ENCODE results near the gene IL32. TPM values are rescaled to one million over a fixed set of nuclear protein-coding genes. Genes with fewer than 3 reads are reported as not detected.

IL32 gene
- polyA plus RNA-seq, 1 donor from 2014 or later, result not detected

GRCh38 chr16:3073448-3073847 lies 8.0 kb downstream of the IL32 start:
- H3K9me2 ChIP-seq (ENCODE audit: insufficient read depth, low read length), result no peaks in the 10 kb centered on the region
- H3K79me2 ChIP-seq (replicated peaks; ENCODE audit: insufficient read depth, low read length), result no peaks in the 10 kb centered on the region
- no peak overlapping the region for H3K27ac ChIP-seq (ENCODE audit: low read length)
- H3K36me3 ChIP-seq (ENCODE audit: insufficient read depth, low read length), result no peaks in the 10 kb centered on the region
- no peaks in the 10 kb centered on the region for H3F3A ChIP-seq (ENCODE audit: insufficient read depth, low read length, poor library complexity, severe bottlenecking)
- H3K9me3 ChIP-seq (ENCODE audit: low read length), result no peaks in the 10 kb centered on the region
- H4K20me1 ChIP-seq (ENCODE audit: insufficient read depth), result no peaks in the 10 kb centered on the region
- no peaks in the 10 kb centered on the region for H3K27me3 ChIP-seq (ENCODE audit: insufficient read depth, low read depth, low read length)
- TF ChIP-seq RAD21 (conservative IDR thresholded peaks at IDR 0.05) (no peak), CTCF (IDR thresholded peaks at IDR 0.05; ENCODE audit: poor library complexity, severe bottlenecking) (no peak), EP300 (conservative IDR thresholded peaks at IDR 0.05; ENCODE audit: poor library complexity, severe bottlenecking) (no peak)
- H2AFZ ChIP-seq (ENCODE audit: low read depth, low read length), result no peak overlapping the region
- no peak overlapping the region for H3K4me2 ChIP-seq (ENCODE audit: low read length)
- no peak overlapping the region for H3K9ac ChIP-seq (ENCODE audit: low read length)
- H3K4me3 ChIP-seq (ENCODE audit: low read length), result no peak overlapping the region

- Histone ChIP-seq H3K27me3 (ENCODE audit: insufficient read depth, low read depth, low read length) (no peaks in the 10 kb centered on the region), H3K79me2 (replicated peaks; ENCODE audit: insufficient read depth, low read length) (no peaks in the 10 kb centered on the region), H3F3A (ENCODE audit: insufficient read depth, low read length, poor library complexity, severe bottlenecking) (no peaks in the 10 kb centered on the region), H3K27ac (ENCODE audit: low read length) (no peak overlapping the region), H4K20me1 (ENCODE audit: insufficient read depth) (no peaks in the 10 kb centered on the region), H3K4me2 (ENCODE audit: low read length) (no peak overlapping the region), H3K9me2 (ENCODE audit: insufficient read depth, low read length) (no peaks in the 10 kb centered on the region), H3K9me3 (ENCODE audit: low read length) (no peaks in the 10 kb centered on the region), H2AFZ (ENCODE audit: low read depth, low read length) (no peak overlapping the region), H3K9ac (ENCODE audit: low read length) (no peak overlapping the region), H3K4me3 (ENCODE audit: low read length) (no peak overlapping the region), H3K36me3 (ENCODE audit: insufficient read depth, low read length) (no peaks in the 10 kb centered on the region)
- TF ChIP-seq MXI1 (conservative IDR thresholded peaks at IDR 0.05; ENCODE audit: poor library complexity, severe bottlenecking) (no peak), SMC3 (conservative IDR thresholded peaks at IDR 0.05; ENCODE audit: poor library complexity) (no peak), EP300 (conservative IDR thresholded peaks at IDR 0.05; ENCODE audit: poor library complexity, severe bottlenecking) (no peak), RAD21 (conservative IDR thresholded peaks at IDR 0.05) (no peak), CTCF (IDR thresholded peaks at IDR 0.05; ENCODE audit: poor library complexity, severe bottlenecking) (no peak), POLR2AphosphoS5 (IDR thresholded peaks at IDR 0.05) (no peak)
- TF ChIP-seq, protein P1, sequence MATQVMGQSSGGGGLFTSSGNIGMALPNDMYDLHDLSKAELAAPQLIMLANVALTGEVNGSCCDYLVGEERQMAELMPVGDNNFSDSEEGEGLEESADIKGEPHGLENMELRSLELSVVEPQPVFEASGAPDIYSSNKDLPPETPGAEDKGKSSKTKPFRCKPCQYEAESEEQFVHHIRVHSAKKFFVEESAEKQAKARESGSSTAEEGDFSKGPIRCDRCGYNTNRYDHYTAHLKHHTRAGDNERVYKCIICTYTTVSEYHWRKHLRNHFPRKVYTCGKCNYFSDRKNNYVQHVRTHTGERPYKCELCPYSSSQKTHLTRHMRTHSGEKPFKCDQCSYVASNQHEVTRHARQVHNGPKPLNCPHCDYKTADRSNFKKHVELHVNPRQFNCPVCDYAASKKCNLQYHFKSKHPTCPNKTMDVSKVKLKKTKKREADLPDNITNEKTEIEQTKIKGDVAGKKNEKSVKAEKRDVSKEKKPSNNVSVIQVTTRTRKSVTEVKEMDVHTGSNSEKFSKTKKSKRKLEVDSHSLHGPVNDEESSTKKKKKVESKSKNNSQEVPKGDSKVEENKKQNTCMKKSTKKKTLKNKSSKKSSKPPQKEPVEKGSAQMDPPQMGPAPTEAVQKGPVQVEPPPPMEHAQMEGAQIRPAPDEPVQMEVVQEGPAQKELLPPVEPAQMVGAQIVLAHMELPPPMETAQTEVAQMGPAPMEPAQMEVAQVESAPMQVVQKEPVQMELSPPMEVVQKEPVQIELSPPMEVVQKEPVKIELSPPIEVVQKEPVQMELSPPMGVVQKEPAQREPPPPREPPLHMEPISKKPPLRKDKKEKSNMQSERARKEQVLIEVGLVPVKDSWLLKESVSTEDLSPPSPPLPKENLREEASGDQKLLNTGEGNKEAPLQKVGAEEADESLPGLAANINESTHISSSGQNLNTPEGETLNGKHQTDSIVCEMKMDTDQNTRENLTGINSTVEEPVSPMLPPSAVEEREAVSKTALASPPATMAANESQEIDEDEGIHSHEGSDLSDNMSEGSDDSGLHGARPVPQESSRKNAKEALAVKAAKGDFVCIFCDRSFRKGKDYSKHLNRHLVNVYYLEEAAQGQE (IDR thresholded peaks at IDR 0.05; ENCODE audit: borderline replicate concordance), result no peak
Measured at GRCh38 chr16:3074860-3075522, 9.6 kb downstream of the IL32 start.
